NCI-H2227 treated with DMSO at 0.1 percent for 48 hours (cell line): ENCODE results near the gene ARPC4.
"Not testable (repeated sequence)": the region's sequence is repeated elsewhere in the genome, so short reads cannot be mapped to it uniquely, and the experiment has no call there.

ENCODE experiments used
- DNase-seq: peaks from one replicate; lab custom pipeline; 2025; lab: John Stamatoyannopoulos, UW

Gene ARPC4

GRCh38 chr3:9770276-9770812 is 22.5 kb upstream of the ARPC4 start:
- DNase-seq = no peak

- DNase-seq = not testable (repeated sequence)
These were observed 21.9 kb upstream of the ARPC4 start for GRCh38 chr3:9771007-9771406.

GRCh38 chr3:9776896-9777693 is 15.8 kb upstream of the ARPC4 start:
- DNase-seq = no peak

GRCh38 chr3:9777694-9778021 is 15.2 kb upstream of the ARPC4 start:
- DNase-seq = no peak

GRCh38 chr3:9778143-9779074 is 14.5 kb upstream of the ARPC4 start:
- DNase-seq = no peak

- no peak for DNase-seq
These were observed 13.7 kb upstream of the ARPC4 start for GRCh38 chr3:9779075-9779593.

- DNase-seq = no peak
These were observed 13.0 kb upstream of the ARPC4 start for GRCh38 chr3:9779721-9780457.

GRCh38 chr3:9780458-9780812 is 12.4 kb upstream of the ARPC4 start:
- DNase-seq = no peak

- no peak for DNase-seq
These were observed 12.0 kb upstream of the ARPC4 start for GRCh38 chr3:9780910-9781309.

GRCh38 chr3:9781551-9781950 is 11.3 kb upstream of the ARPC4 start:
- no peak for DNase-seq

- DNase-seq = no peak
These were observed 10.8 kb upstream of the ARPC4 start for GRCh38 chr3:9781978-9782603.

GRCh38 chr3:9782770-9783169 is 10.1 kb upstream of the ARPC4 start:
- no peak for DNase-seq

- no peak for DNase-seq
These were observed 8.9 kb upstream of the ARPC4 start for GRCh38 chr3:9783954-9784353.

GRCh38 chr3:9784965-9785364 is 7.9 kb upstream of the ARPC4 start:
- peak; percentile 4 for DNase-seq

- DNase-seq = no peak
These were observed 7.3 kb upstream of the ARPC4 start for GRCh38 chr3:9785602-9786001.

- no peak for DNase-seq
These were observed 6.6 kb upstream of the ARPC4 start for GRCh38 chr3:9786209-9786739.

- no peak for DNase-seq
These were observed 5.8 kb upstream of the ARPC4 start for GRCh38 chr3:9786825-9787669.

GRCh38 chr3:9787714-9788113 is 5.2 kb upstream of the ARPC4 start:
- no peak for DNase-seq

- DNase-seq = no peak
These were observed 1.8 kb upstream of the ARPC4 start for GRCh38 chr3:9791127-9791526.

- DNase-seq = no peak
These were observed 985 bp upstream of the ARPC4 start for GRCh38 chr3:9791790-9792404.
